ENCODE data around the gene DIP2B.
"Not testable (repeated sequence)": the region's sequence is repeated elsewhere in the genome, so short reads cannot be mapped to it uniquely, and the experiment has no call there.

Gene DIP2B

DNA sequence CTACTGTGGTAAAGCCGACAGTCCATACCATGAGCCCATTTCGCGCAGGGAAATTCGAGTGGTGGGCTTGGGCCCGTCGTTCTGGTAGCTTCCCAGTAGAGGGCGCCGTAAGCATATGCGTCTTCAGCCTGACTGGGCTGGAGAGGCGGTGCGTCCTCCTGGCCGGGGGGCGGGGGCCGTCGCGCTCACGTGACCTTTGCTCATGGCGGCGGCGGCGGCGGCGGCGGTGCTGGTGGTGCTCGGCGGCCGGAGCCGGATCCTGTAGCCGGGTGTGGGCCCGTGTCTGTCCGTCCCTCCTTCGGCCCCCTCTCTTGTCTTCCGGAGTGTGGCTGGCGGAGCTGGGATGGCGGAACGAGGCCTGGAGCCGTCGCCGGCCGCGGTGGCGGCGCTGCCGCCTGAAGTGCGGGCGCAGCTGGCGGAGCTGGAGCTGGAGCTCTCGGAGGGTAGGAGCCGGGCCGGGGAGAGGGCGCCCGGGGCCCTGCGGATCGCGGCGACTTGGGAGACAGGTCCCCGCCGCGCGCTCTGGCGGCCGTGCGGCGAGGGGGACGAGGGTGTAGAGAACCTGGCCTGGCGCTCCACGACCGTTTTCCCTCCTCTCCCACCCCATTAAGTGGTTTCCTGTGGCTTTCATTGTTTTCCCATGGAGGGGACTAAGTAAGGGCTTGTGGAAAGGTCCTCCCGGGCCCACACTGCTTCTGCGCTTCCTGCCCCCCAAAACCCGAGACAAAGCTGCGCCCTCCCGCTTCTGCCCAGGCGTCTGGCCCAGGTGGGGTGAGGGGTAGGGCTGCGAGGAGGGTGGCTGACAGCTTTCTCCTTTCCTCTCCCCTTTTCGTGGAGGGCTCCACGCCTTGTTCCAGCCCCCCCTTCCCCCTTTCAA, at the start of gene DIP2B:
Gene DIP2B (plus strand): TSS at position 188 of the 877 bp plus-strand sequence. CDS start 156 bp downstream, at position 344.
- Mint-ChIP-seq H3K9me3 (no peaks in the 10 kb centered on the region), H3K27me3 (no peaks in the 10 kb centered on the region), H3K27ac (peak within 1 kb of the TSS; percentile 95), H3K4me3 (peak within 1 kb of the TSS; percentile 94), H3K4me1 (ENCODE audit: low read depth) (peaks cover 33% of the 10 kb centered on the region), H3K36me3 (ENCODE audit: low read depth) (peaks cover 40% of the 10 kb centered on the region)
- intact Hi-C loops (cut with micrococcal nuclease), result loop anchor here (1.0 to 5.0 kb wide), 3 partner anchors 37 to 133 kb away; no protein-coding TSS in a partner anchor

- Mint-ChIP-seq H3K4me3 (no peak overlapping the region), H3K27me3 (no peaks in the 10 kb centered on the region), H3K27ac (no peak overlapping the region), H3K36me3 (ENCODE audit: low read depth) (peaks cover 90% of the 10 kb centered on the region), H3K9me3 (no peaks in the 10 kb centered on the region), H3K4me1 (ENCODE audit: low read depth) (no peaks in the 10 kb centered on the region)
- intact Hi-C loops (cut with micrococcal nuclease), result no loop called here
These were observed 46.2 kb upstream of the DIP2B start for GRCh38 chr12:50458606-50459005.

GRCh38 chr12:50467439-50467838, 37.3 kb upstream of the DIP2B start:
- Mint-ChIP-seq H3K9me3 (no peaks in the 10 kb centered on the region), H3K27ac (no peak overlapping the region), H3K27me3 (no peaks in the 10 kb centered on the region), H3K4me1 (ENCODE audit: low read depth) (no peaks in the 10 kb centered on the region), H3K36me3 (ENCODE audit: low read depth) (peaks cover 95% of the 10 kb centered on the region), H3K4me3 (no peak overlapping the region)
- intact Hi-C loops (cut with micrococcal nuclease), result no loop called here

- Mint-ChIP-seq H3K36me3 (ENCODE audit: low read depth) (peaks cover 55% of the 10 kb centered on the region), H3K4me3 (no peak overlapping the region), H3K9me3 (no peaks in the 10 kb centered on the region), H3K4me1 (ENCODE audit: low read depth) (no peaks in the 10 kb centered on the region), H3K27me3 (no peaks in the 10 kb centered on the region), H3K27ac (no peak overlapping the region)
- intact Hi-C loops (cut with micrococcal nuclease), result no loop called here
These were observed 27.4 kb upstream of the DIP2B start for GRCh38 chr12:50477241-50477832.

- peaks cover 5% of the 10 kb centered on the region for H3K36me3 Mint-ChIP-seq (ENCODE audit: low read depth)
- H3K27ac Mint-ChIP-seq, result no peak overlapping the region
- no peaks in the 10 kb centered on the region for H3K27me3 Mint-ChIP-seq
- intact Hi-C loops (cut with micrococcal nuclease), result no loop called here
- H3K4me1 Mint-ChIP-seq (ENCODE audit: low read depth), result no peaks in the 10 kb centered on the region
- H3K4me3 Mint-ChIP-seq, result no peak overlapping the region
- H3K9me3 Mint-ChIP-seq, result no peaks in the 10 kb centered on the region
These were observed 22.2 kb upstream of the DIP2B start for GRCh38 chr12:50482571-50482970.

DNA sequence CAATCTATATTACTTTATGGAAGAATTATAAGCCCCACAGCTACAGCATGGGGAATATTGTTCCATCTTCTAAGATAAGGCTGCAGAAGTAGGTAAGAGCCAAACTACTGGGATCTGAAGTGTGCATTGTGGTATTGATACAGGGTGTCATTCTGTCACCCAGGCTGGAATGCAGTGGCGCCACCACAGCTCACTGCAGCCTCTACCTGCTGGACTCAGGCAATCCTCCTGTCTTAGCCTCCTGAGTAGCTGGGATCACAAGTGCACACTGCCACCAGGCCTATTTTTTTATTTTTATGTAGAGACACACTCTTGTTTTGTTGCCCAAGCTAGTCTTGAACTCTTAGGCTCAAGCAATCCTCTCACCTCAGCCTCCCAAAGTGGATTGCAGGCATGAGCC, 21.3 kb upstream of the DIP2B start:
- no peaks in the 10 kb centered on the region for H3K27me3 Mint-ChIP-seq
- H3K4me1 Mint-ChIP-seq (ENCODE audit: low read depth), result no peaks in the 10 kb centered on the region
- intact Hi-C loops (cut with micrococcal nuclease), result no loop called here
- H3K9me3 Mint-ChIP-seq, result no peaks in the 10 kb centered on the region
- H3K36me3 Mint-ChIP-seq (ENCODE audit: low read depth), result peaks cover 3% of the 10 kb centered on the region
- no peak overlapping the region for H3K4me3 Mint-ChIP-seq
- H3K27ac Mint-ChIP-seq, result no peak overlapping the region

DNA sequence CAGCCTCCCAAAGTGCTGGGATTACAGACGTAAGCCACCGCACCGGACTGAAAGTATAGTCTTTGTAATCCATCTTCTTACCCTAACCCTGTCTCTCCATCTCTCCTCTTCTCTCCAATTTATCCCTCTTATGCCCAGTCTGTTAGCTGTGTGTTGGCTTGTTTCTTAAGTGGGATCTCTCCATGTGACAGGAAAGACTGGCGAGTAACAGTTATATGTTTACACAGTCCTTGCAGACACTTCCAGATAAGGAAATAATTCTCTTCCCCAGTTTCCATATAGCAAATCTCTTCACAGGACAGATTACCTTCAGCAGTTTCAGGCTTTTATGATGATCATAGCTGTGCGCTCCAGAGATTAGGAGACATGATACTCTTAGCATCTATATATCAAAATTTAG, 16.0 kb upstream of the DIP2B start:
- no peak overlapping the region for H3K27ac Mint-ChIP-seq
- intact Hi-C loops (cut with micrococcal nuclease), result no loop called here
- no peaks in the 10 kb centered on the region for H3K4me1 Mint-ChIP-seq (ENCODE audit: low read depth)
- H3K27me3 Mint-ChIP-seq, result no peaks in the 10 kb centered on the region
- H3K4me3 Mint-ChIP-seq, result no peak overlapping the region
- H3K36me3 Mint-ChIP-seq (ENCODE audit: low read depth), result no peaks in the 10 kb centered on the region
- H3K9me3 Mint-ChIP-seq, result peaks cover 30% of the 10 kb centered on the region

DNA sequence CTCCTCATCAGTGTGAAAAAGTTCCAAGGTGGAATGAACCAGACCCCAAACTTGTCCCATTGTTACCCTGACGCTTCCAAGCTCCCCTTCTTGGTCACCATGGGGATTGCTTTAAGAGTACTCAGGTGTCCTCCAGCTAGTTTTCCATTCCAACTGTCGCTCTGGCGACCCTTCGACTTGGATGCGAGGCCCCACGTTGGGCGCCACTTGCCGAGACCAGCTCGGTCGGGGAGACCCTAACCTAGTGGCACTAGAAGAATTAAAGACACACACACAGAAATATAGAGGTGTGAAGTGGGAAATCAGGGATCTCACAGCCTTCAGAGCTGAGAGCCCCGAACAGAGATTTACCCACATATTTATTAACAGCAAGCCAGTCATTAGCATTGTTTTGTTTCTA, 6.7 kb upstream of the DIP2B start:
- intact Hi-C loops (cut with micrococcal nuclease); H3K27ac Mint-ChIP-seq; H3K4me3 Mint-ChIP-seq; H3K4me1 Mint-ChIP-seq (ENCODE audit: low read depth); H3K27me3 Mint-ChIP-seq: not testable (repeated sequence)
- H3K36me3 Mint-ChIP-seq (ENCODE audit: low read depth), result peaks cover 13% of the 10 kb centered on the region
- H3K9me3 Mint-ChIP-seq, result peaks cover 53% of the 10 kb centered on the region

- peaks cover 40% of the 10 kb centered on the region for H3K36me3 Mint-ChIP-seq (ENCODE audit: low read depth)
- no peaks in the 10 kb centered on the region for H3K9me3 Mint-ChIP-seq
- intact Hi-C loops (cut with micrococcal nuclease), result loop anchor here (1.0 to 5.0 kb wide), 3 partner anchors 36 to 132 kb away; no protein-coding TSS in a partner anchor
- peak overlapping the region; percentile 95 for H3K27ac Mint-ChIP-seq
- H3K4me3 Mint-ChIP-seq, result peak overlapping the region; percentile 94
- H3K4me1 Mint-ChIP-seq (ENCODE audit: low read depth), result peaks cover 33% of the 10 kb centered on the region
- H3K27me3 Mint-ChIP-seq, result no peaks in the 10 kb centered on the region
These were observed 1.1 kb downstream of the DIP2B start for GRCh38 chr12:50505675-50506530.

DNA sequence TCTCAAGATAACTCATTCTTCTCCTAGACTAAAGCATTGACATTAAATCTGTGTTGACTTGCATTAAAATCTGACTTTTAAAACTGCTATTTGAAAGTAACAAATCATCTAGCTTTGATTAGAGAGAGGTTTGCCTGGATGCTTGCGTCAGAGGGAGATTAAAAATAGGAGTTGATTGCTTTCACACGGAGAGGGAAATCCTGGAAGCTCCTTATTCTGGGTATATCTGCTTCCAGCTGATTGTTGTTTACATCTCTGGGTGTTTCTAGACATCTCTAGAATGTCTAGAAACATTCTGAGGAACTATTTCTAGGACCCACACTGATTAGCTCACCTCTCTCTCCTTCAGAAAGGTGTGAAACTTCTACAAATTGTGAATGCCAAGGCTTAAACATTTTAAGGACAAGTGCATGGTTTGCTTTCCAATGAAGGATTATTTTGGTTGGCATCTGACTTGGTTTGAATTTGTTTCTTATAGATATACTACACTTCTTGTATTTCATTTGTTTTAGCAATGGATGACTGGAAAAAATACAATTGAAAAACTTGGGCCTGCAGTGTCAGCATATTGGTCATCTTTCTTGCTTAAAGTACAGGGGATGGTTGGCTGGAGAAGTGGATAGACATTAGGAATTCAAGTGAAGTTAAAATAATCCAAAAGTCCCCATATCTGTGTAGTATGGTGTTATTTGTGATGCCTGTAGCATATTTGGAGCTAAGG, 2.1 kb downstream of the DIP2B start:
- Mint-ChIP-seq H3K4me1 (ENCODE audit: low read depth) (peaks cover 33% of the 10 kb centered on the region), H3K4me3 (peak overlapping the region; percentile 94), H3K36me3 (ENCODE audit: low read depth) (peaks cover 40% of the 10 kb centered on the region), H3K27ac (peak overlapping the region; percentile 95), H3K27me3 (no peaks in the 10 kb centered on the region), H3K9me3 (no peaks in the 10 kb centered on the region)
- intact Hi-C loops (cut with micrococcal nuclease), result loop anchor here (5.0 kb wide), 2 partner anchors 35 to 65 kb away; no protein-coding TSS in a partner anchor

DNA sequence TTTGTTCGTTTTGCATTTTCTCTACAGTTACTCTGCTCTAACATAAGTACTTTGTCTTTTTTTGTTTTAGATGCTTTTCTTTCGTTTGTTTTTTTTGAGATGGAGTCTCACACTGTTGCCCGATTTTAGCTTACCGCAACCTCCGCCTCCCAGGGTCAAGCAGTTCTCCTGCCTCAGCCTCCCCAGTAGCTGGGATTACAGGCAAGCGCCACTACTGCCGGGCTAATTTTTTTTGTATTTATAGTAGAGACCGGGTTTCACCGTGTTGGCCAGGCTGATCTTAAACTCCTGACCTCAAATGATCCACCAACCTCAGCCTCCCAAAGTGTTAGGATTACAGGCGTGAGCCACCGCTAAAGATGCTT, 2.7 kb downstream of the DIP2B start:
- H3K4me3 Mint-ChIP-seq, result peak overlapping the region; percentile 94
- H3K27ac Mint-ChIP-seq, result peak overlapping the region; percentile 95
- H3K36me3 Mint-ChIP-seq (ENCODE audit: low read depth), result peaks cover 41% of the 10 kb centered on the region
- peaks cover 37% of the 10 kb centered on the region for H3K4me1 Mint-ChIP-seq (ENCODE audit: low read depth)
- H3K27me3 Mint-ChIP-seq, result no peaks in the 10 kb centered on the region
- intact Hi-C loops (cut with micrococcal nuclease), result loop anchor here (5.0 kb wide), 2 partner anchors 35 to 65 kb away; no protein-coding TSS in a partner anchor
- no peaks in the 10 kb centered on the region for H3K9me3 Mint-ChIP-seq

- Mint-ChIP-seq H3K4me1 (ENCODE audit: low read depth) (peaks cover 42% of the 10 kb centered on the region), H3K27ac (peak overlapping the region; percentile 95), H3K36me3 (ENCODE audit: low read depth) (peaks cover 46% of the 10 kb centered on the region), H3K9me3 (no peaks in the 10 kb centered on the region), H3K27me3 (no peaks in the 10 kb centered on the region), H3K4me3 (peak overlapping the region; percentile 94)
- intact Hi-C loops (cut with micrococcal nuclease), result loop anchor here (5.0 kb wide), 2 partner anchors 34 to 64 kb away; no protein-coding TSS in a partner anchor
These were observed 3.1 kb downstream of the DIP2B start for GRCh38 chr12:50507930-50508329.

DNA sequence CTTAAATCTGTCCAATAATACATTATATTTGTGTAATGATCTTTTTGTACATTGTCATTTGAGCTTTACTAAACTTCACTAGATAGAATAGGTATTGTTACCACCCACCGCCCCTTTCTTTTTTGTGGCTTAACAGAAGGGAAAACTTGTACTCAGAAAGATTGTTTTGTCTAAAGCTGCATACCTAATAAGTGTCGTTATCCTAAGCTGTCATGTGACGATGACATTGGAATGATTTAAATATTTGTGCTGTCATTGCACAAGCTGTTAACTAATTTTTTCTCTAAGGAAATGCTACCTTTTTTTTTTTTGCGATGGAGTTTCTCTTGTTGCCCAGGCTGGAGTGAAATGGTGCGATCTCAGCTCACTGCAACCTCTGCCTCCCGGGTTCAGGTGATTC, 3.6 kb downstream of the DIP2B start:
- H3K4me3 Mint-ChIP-seq, result peak overlapping the region; percentile 94
- peaks cover 46% of the 10 kb centered on the region for H3K4me1 Mint-ChIP-seq (ENCODE audit: low read depth)
- no peaks in the 10 kb centered on the region for H3K27me3 Mint-ChIP-seq
- H3K9me3 Mint-ChIP-seq, result no peaks in the 10 kb centered on the region
- peak overlapping the region; percentile 57 for H3K27ac Mint-ChIP-seq
- intact Hi-C loops (cut with micrococcal nuclease), result loop anchor here (5.0 kb wide), 2 partner anchors 34 to 64 kb away; no protein-coding TSS in a partner anchor
- H3K36me3 Mint-ChIP-seq (ENCODE audit: low read depth), result peaks cover 46% of the 10 kb centered on the region

Measured in dendritic cell treated with granulocyte-macrophage colony-stimulating factor and Interleukin-4, amounts not matched to agents 40 ng/mL and 50 ng/mL, for 4 days (primary cell).